Measurements from ENCODE around the gene ENGASE. TPM values are rescaled to one million over a fixed set of nuclear protein-coding genes. Genes with fewer than 3 reads are reported as not detected.

The ENGASE gene
- total and polyA plus RNA-seq, 2 of the 4 experiments (the other 2 are of a cell fraction): 3.9 to 12.1 TPM

DNA sequence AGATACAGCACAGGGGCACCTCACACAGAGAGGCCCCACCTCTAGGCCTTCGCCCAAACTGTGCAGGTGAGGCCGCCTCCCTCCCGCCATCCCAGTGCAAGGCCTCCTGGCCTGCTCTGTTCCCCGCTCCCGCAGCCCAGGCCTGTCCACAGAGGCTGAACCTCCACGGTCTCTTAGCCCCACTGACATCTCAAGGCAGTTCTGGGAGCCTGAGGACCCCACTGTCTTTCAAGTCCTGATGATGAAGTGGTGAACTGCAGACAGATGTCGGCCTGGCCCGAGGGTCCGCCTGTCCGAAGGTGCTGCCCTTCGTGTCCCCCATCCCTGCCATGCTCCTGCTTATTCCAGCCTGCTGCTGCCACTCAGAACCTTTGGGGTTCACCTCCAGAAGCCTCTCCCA is 32.3 kb downstream of the ENGASE start:
- no peak for DNase-seq
- no TSS peak for BruUV-seq (replicated peaks)
- H3K4me1 ChIP-seq (ENCODE audit: control insufficient read depth, insufficient read depth, low read length): no peaks in the 10 kb centered on the region
- no peak overlapping the region for H3K56ac ChIP-seq (ENCODE audit: extremely low read depth, insufficient read depth, low read length)
- no peaks in the 10 kb centered on the region for H4K20me1 ChIP-seq (ENCODE audit: insufficient read depth, low read length)
- H2AK9ac ChIP-seq (replicated peaks; ENCODE audit: low read depth, low read length, poor library complexity): no peak overlapping the region
- WGBS, 2 experiments (ENCODE audit: extremely low coverage in 2 of 2, insufficient read length in 1 of 2): 67% methylated on average over 3 of the region's 11 CpGs; no CpG with 5 or more reads in 1 of the 2 experiments
- ChIA-PET POLR2A (ENCODE audit: unreplicated experiment) (no interaction called here), CTCF (no interaction called here)
- H3K79me1 ChIP-seq (ENCODE audit: low read depth in 1 of 2, low read length in 2 of 2): no peaks in the 10 kb centered on the region
- H2BK5ac ChIP-seq (ENCODE audit: low read depth, low read length, poor library complexity, severe bottlenecking): no peak overlapping the region
- H3K4ac ChIP-seq (ENCODE audit: low read depth, low read length): no peak overlapping the region
- H2AK5ac ChIP-seq (ENCODE audit: low read depth, low read length): no peak overlapping the region
- no peak overlapping the region for H2BK120ac ChIP-seq (ENCODE audit: low read depth, low read length)
- intact Hi-C loops (cut with micrococcal nuclease) (no loop called here), dilution Hi-C loops (cut with HindIII; ENCODE audit: low sequenced_read_pairs, unreplicated experiment) (no loop called here), in situ Hi-C loops (cut with MboI; ENCODE audit: low sequenced_read_pairs) (no loop called here)
- H3K4me3 ChIP-seq (ENCODE audit: insufficient read depth, low read depth, low read length): no peak overlapping the region
- H2BK15ac ChIP-seq (ENCODE audit: low read depth, low read length): no peak overlapping the region
- no peak overlapping the region for H2BK20ac ChIP-seq (ENCODE audit: low read depth, low read length)
- no peak overlapping the region for H3K4me2 ChIP-seq (ENCODE audit: low read depth, low read length)
- no peak overlapping the region for H2AFZ ChIP-seq (replicated peaks; ENCODE audit: low read length, poor library complexity)
- H3K9me3 ChIP-seq (ENCODE audit: control insufficient read depth, insufficient read depth, low read length): no peaks in the 10 kb centered on the region
- no peak overlapping the region for H3K23ac ChIP-seq (ENCODE audit: low read depth, low read length)
- TF ChIP-seq NFE2L2 (IDR thresholded peaks at IDR 0.05; ENCODE audit: low read depth, low read length) (no peak), FOS (IDR thresholded peaks at IDR 0.05; ENCODE audit: low read depth, low read length) (no peak), MXI1 (IDR thresholded peaks at IDR 0.05; ENCODE audit: borderline replicate concordance, low read depth, low read length) (no peak), CEBPB (IDR thresholded peaks at IDR 0.05; ENCODE audit: low read depth, low read length) (no peak), POLR2A (IDR thresholded peaks at IDR 0.05; ENCODE audit: low read depth, low read length) (no peak), RAD21 (IDR thresholded peaks at IDR 0.05; ENCODE audit: low read length) (no peak), SMC3 (IDR thresholded peaks at IDR 0.05; ENCODE audit: low read depth, low read length) (no peak), BHLHE40 (IDR thresholded peaks at IDR 0.05; ENCODE audit: low read depth, low read length) (no peak), MAZ (IDR thresholded peaks at IDR 0.05; ENCODE audit: borderline replicate concordance, low read depth, low read length) (no peak), CHD1 (IDR thresholded peaks at IDR 0.05; ENCODE audit: low read depth, low read length) (no peak), MAFK (IDR thresholded peaks at IDR 0.05; ENCODE audit: low read depth, low read length) (no peak), RCOR1 (IDR thresholded peaks at IDR 0.05; ENCODE audit: insufficient replicate concordance, low read length) (no peak), RFX5 (IDR thresholded peaks at IDR 0.05; ENCODE audit: low read depth, low read length) (no peak)
- TF ChIP-seq, protein P1, sequence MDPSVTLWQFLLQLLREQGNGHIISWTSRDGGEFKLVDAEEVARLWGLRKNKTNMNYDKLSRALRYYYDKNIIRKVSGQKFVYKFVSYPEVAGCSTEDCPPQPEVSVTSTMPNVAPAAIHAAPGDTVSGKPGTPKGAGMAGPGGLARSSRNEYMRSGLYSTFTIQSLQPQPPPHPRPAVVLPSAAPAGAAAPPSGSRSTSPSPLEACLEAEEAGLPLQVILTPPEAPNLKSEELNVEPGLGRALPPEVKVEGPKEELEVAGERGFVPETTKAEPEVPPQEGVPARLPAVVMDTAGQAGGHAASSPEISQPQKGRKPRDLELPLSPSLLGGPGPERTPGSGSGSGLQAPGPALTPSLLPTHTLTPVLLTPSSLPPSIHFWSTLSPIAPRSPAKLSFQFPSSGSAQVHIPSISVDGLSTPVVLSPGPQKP (IDR thresholded peaks at IDR 0.05; ENCODE audit: borderline replicate concordance, low read depth, low read length): no peak
- TF ChIP-seq, protein P2, sequence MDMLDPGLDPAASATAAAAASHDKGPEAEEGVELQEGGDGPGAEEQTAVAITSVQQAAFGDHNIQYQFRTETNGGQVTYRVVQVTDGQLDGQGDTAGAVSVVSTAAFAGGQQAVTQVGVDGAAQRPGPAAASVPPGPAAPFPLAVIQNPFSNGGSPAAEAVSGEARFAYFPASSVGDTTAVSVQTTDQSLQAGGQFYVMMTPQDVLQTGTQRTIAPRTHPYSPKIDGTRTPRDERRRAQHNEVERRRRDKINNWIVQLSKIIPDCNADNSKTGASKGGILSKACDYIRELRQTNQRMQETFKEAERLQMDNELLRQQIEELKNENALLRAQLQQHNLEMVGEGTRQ (IDR thresholded peaks at IDR 0.05; ENCODE audit: low read depth, low read length): no peak
- TF ChIP-seq, protein P3, sequence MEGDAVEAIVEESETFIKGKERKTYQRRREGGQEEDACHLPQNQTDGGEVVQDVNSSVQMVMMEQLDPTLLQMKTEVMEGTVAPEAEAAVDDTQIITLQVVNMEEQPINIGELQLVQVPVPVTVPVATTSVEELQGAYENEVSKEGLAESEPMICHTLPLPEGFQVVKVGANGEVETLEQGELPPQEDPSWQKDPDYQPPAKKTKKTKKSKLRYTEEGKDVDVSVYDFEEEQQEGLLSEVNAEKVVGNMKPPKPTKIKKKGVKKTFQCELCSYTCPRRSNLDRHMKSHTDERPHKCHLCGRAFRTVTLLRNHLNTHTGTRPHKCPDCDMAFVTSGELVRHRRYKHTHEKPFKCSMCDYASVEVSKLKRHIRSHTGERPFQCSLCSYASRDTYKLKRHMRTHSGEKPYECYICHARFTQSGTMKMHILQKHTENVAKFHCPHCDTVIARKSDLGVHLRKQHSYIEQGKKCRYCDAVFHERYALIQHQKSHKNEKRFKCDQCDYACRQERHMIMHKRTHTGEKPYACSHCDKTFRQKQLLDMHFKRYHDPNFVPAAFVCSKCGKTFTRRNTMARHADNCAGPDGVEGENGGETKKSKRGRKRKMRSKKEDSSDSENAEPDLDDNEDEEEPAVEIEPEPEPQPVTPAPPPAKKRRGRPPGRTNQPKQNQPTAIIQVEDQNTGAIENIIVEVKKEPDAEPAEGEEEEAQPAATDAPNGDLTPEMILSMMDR (conservative IDR thresholded peaks at IDR 0.05; ENCODE audit: low read depth, low read length): no peak
- H3K36me3 ChIP-seq (ENCODE audit: control insufficient read depth, insufficient read depth, low read length): no peaks in the 10 kb centered on the region
- no peak overlapping the region for H3K18ac ChIP-seq (ENCODE audit: low read depth, low read length)
- H3K9ac ChIP-seq (ENCODE audit: low read depth, low read length): no peak overlapping the region
- no peak overlapping the region for H4K91ac ChIP-seq (ENCODE audit: insufficient read depth, low read depth, low read length)
- no peak overlapping the region for H3K27ac ChIP-seq (ENCODE audit: insufficient read depth, low read length)
- no peak overlapping the region for H4K8ac ChIP-seq (ENCODE audit: low read depth in 2 of 2, low read length in 2 of 2)
- H4K5ac ChIP-seq (ENCODE audit: low read depth, low read length): no peak overlapping the region
- peaks cover 51% of the 10 kb centered on the region for H3K27me3 ChIP-seq (ENCODE audit: control insufficient read depth, insufficient read depth, low read length)
- no peaks in the 10 kb centered on the region for H3K9me1 ChIP-seq (ENCODE audit: insufficient read depth, low read length)
- no peak overlapping the region for H3K14ac ChIP-seq (replicated peaks; ENCODE audit: low read depth, low read length)
- no peak for ATAC-seq (ENCODE audit: low read depth)
